Measurements from ENCODE around the gene COL9A1. TPM values are rescaled to one million over a fixed set of nuclear protein-coding genes. Genes with fewer than 3 reads are reported as not detected.
A peak's percentile ranks its signal among the peaks of the same experiment; 100 is the strongest.

The COL9A1 gene
- total RNA-seq, 1 experiment from 2014 or later: not detected

GRCh38 chr6:70222439-70222749, 80.5 kb downstream of the COL9A1 start:
- Mint-ChIP-seq H3K27ac (ENCODE audit: unreplicated experiment) (no peak overlapping the region), H3K27me3 (ENCODE audit: insufficient read depth, unreplicated experiment) (peaks cover 8% of the 10 kb centered on the region), H3K4me1 (ENCODE audit: low read depth, unreplicated experiment) (no peaks in the 10 kb centered on the region), H3K4me3 (ENCODE audit: unreplicated experiment) (no peak overlapping the region), H3K36me3 (ENCODE audit: insufficient read depth, unreplicated experiment) (no peaks in the 10 kb centered on the region), H3K9me3 (ENCODE audit: unreplicated experiment) (no peaks in the 10 kb centered on the region)
- Histone ChIP-seq H3K4me3 (ENCODE audit: low read depth, low read length) (no peak overlapping the region), H3K36me3 (ENCODE audit: control insufficient read depth, insufficient read depth, low read length) (no peaks in the 10 kb centered on the region), H3K9me3 (no peaks in the 10 kb centered on the region), H3K27me3 (replicated peaks; ENCODE audit: control insufficient read depth, insufficient read depth, low read length) (no peaks in the 10 kb centered on the region), H3K4me1 (no peaks in the 10 kb centered on the region)
- DNase-seq: no peak
- intact Hi-C loops (cut with micrococcal nuclease; ENCODE audit: unreplicated experiment): loop anchor here (5.0 kb wide), 2 partner anchors 465 to 735 kb away; partner anchors contain the start of gene B3GAT2
- ChIA-PET CTCF (interaction anchor here (2.2 kb wide), 1 partner anchor 147 kb away, joined by 21 read pairs; no protein-coding TSS in a partner anchor), POLR2A (no interaction called here)
- BruUV-seq (replicated peaks): no TSS peak
- no peak for TF ChIP-seq CTCF (IDR thresholded peaks at IDR 0.05; ENCODE audit: insufficient read depth in 1 of 2, low read depth in 1 of 2, low read length in 1 of 2, severe bottlenecking in 1 of 2, unreplicated experiment in 1 of 2)

- no peak overlapping the region for H3K4me3 ChIP-seq (ENCODE audit: low read depth, low read length)
- no peak overlapping the region for H3K27ac Mint-ChIP-seq (ENCODE audit: unreplicated experiment)
- no peak for TF ChIP-seq CTCF (IDR thresholded peaks at IDR 0.05; ENCODE audit: insufficient read depth in 1 of 2, low read depth in 1 of 2, low read length in 1 of 2, severe bottlenecking in 1 of 2, unreplicated experiment in 1 of 2)
- BruUV-seq (replicated peaks): no TSS peak
- ChIA-PET CTCF (interaction anchor here (1.2 to 2.2 kb wide), 7 partner anchors 10 to 734 kb away, joined by 4 to 24 read pairs (median 6); no protein-coding TSS in a partner anchor), POLR2A (interaction anchor here (0.5 kb wide), 1 partner anchor 191 kb away, joined by 4 read pairs; no protein-coding TSS in a partner anchor)
- intact Hi-C loops (cut with micrococcal nuclease; ENCODE audit: unreplicated experiment): loop anchor here (1.0 to 5.0 kb wide), 6 partner anchors 67 to 791 kb away; partner anchors contain the start of gene B3GAT2
- H3K36me3 ChIP-seq (ENCODE audit: control insufficient read depth, insufficient read depth, low read length): no peaks in the 10 kb centered on the region
- no peak overlapping the region for H3K4me3 Mint-ChIP-seq (ENCODE audit: unreplicated experiment)
- no peaks in the 10 kb centered on the region for H3K36me3 Mint-ChIP-seq (ENCODE audit: insufficient read depth, unreplicated experiment)
- H3K9me3 ChIP-seq: no peaks in the 10 kb centered on the region
- H3K27me3 Mint-ChIP-seq (ENCODE audit: insufficient read depth, unreplicated experiment): peaks cover 6% of the 10 kb centered on the region
- H3K4me1 Mint-ChIP-seq (ENCODE audit: low read depth, unreplicated experiment): no peaks in the 10 kb centered on the region
- H3K27me3 ChIP-seq (replicated peaks; ENCODE audit: control insufficient read depth, insufficient read depth, low read length): no peaks in the 10 kb centered on the region
- no peak for DNase-seq
- no peaks in the 10 kb centered on the region for H3K9me3 Mint-ChIP-seq (ENCODE audit: unreplicated experiment)
- no peaks in the 10 kb centered on the region for H3K4me1 ChIP-seq
Measured at GRCh38 chr6:70221715-70222438, 81.0 kb downstream of the COL9A1 start.

- Mint-ChIP-seq H3K27ac (ENCODE audit: unreplicated experiment) (no peak overlapping the region), H3K36me3 (ENCODE audit: insufficient read depth, unreplicated experiment) (no peaks in the 10 kb centered on the region), H3K4me1 (ENCODE audit: low read depth, unreplicated experiment) (no peaks in the 10 kb centered on the region), H3K9me3 (ENCODE audit: unreplicated experiment) (no peaks in the 10 kb centered on the region), H3K4me3 (ENCODE audit: unreplicated experiment) (no peak overlapping the region), H3K27me3 (ENCODE audit: insufficient read depth, unreplicated experiment) (peaks cover 4% of the 10 kb centered on the region)
- POLR2A ChIA-PET: interaction anchor here (0.5 to 0.6 kb wide), 3 partner anchors 10 to 192 kb away, joined by 3 to 5 read pairs (median 4); no protein-coding TSS in a partner anchor
- Histone ChIP-seq H3K27me3 (replicated peaks; ENCODE audit: control insufficient read depth, insufficient read depth, low read length) (no peaks in the 10 kb centered on the region), H3K36me3 (ENCODE audit: control insufficient read depth, insufficient read depth, low read length) (no peaks in the 10 kb centered on the region), H3K9me3 (no peaks in the 10 kb centered on the region), H3K4me3 (ENCODE audit: low read depth, low read length) (no peak overlapping the region), H3K4me1 (no peaks in the 10 kb centered on the region)
- BruUV-seq (replicated peaks): no TSS peak
- DNase-seq: peak in 1 of 2 experiments; percentile 19
- intact Hi-C loops (cut with micrococcal nuclease; ENCODE audit: unreplicated experiment): loop anchor here (1.0 to 5.0 kb wide), 6 partner anchors 68 to 792 kb away; partner anchors contain the start of gene B3GAT2
- peak; percentile 60 to 74 for TF ChIP-seq CTCF (IDR thresholded peaks at IDR 0.05; ENCODE audit: insufficient read depth in 1 of 2, low read depth in 1 of 2, low read length in 1 of 2, severe bottlenecking in 1 of 2, unreplicated experiment in 1 of 2)
- CTCF ChIA-PET: interaction anchor here (0.6 to 2.2 kb wide), 11 partner anchors 10 to 1289 kb away, joined by 3 to 24 read pairs (median 6); no protein-coding TSS in a partner anchor
Measured at GRCh38 chr6:70221025-70221714, 81.7 kb downstream of the COL9A1 start.
